Keratinocyte (primary cell): Measurements from ENCODE around the gene DSTYK. TPM values are rescaled to one million over a fixed set of nuclear protein-coding genes. Genes with fewer than 3 reads are reported as not detected.

ENCODE experiments used
- DNase-seq: peaks from one replicate; pipeline ENCODE4 v3.0.0-alpha.2; 2011; ENCODE audit warnings: low read depth, missing footprints, low spot score
- FAIRE-seq: peaks from 2 replicates; lab custom pipeline; 2011; peaks lifted over from hg19 to GRCh38; lab: Jason Lieb, UNC
- H2AFZ ChIP-seq: 2 replicates; pipeline ENCODE4 v1.6.0; 2012; ENCODE audit warnings: low read length, control low read depth, inconsistent platforms; ENCODE audit not compliant: control insufficient read depth
- H3K27ac ChIP-seq: 2 replicates; pipeline ENCODE4 v1.5.1; 2011; ENCODE audit warnings: low read length; ENCODE audit not compliant: control insufficient read depth, insufficient read depth
- H3K27me3 ChIP-seq: 3 replicates; pipeline ENCODE4 v1.6.0; 2011; ENCODE audit warnings: low read length; ENCODE audit not compliant: control insufficient read depth, insufficient read depth; ENCODE audit errors: extremely low read depth
- H3K36me3 ChIP-seq, 2 experiments: 2 replicates in 1 of 2; 3 replicates in 1 of 2; pipeline ENCODE4 v1.5.1; 2011; ENCODE audit warnings: low read length in 2 of 2, mild to moderate bottlenecking in 1 of 2; ENCODE audit not compliant: control insufficient read depth in 2 of 2, insufficient read depth in 2 of 2; ENCODE audit errors: extremely low read depth in 1 of 2
- H3K4me1 ChIP-seq: 3 replicates; pipeline ENCODE4 v1.5.1; 2011; ENCODE audit warnings: low read length; ENCODE audit not compliant: control insufficient read depth, insufficient read depth; ENCODE audit errors: extremely low read depth
- H3K4me2 ChIP-seq: 3 replicates; pipeline ENCODE4 v1.6.0; 2011; ENCODE audit warnings: low read depth, low read length; ENCODE audit not compliant: control insufficient read depth, insufficient read depth; ENCODE audit errors: extremely low read depth
- H3K4me3 ChIP-seq, 3 experiments: fragments of 200-600 bp in 1 of 3; sonication (generic) in 1 of 3; 2 replicates in 2 of 3; 3 replicates in 1 of 3; pipeline ENCODE4 v1.5.1; 2011 to 2016; ENCODE audit warnings: low read length in 3 of 3, mild to moderate bottlenecking in 3 of 3, control low read depth in 2 of 3, inconsistent platforms in 1 of 3, low read depth in 1 of 3, mixed read lengths in 1 of 3, mixed run types in 1 of 3, moderate library complexity in 1 of 3; ENCODE audit not compliant: control insufficient read depth in 2 of 3, insufficient read depth in 2 of 3; ENCODE audit errors: extremely low read depth in 1 of 3
- H3K79me2 ChIP-seq: 2 replicates; pipeline ENCODE4 v1.6.0; 2012; ENCODE audit warnings: low read length; ENCODE audit not compliant: control insufficient read depth, insufficient read depth
- H3K9ac ChIP-seq: 3 replicates; pipeline ENCODE4 v1.6.0; 2011; ENCODE audit warnings: low read length; ENCODE audit not compliant: control insufficient read depth, insufficient read depth; ENCODE audit errors: extremely low read depth
- H3K9me1 ChIP-seq: 3 replicates; pipeline ENCODE4 v1.6.0; 2011; ENCODE audit warnings: low read length; ENCODE audit not compliant: control insufficient read depth, insufficient read depth; ENCODE audit errors: extremely low read depth
- H3K9me3 ChIP-seq: 2 replicates; pipeline ENCODE4 v1.5.1; 2012; ENCODE audit warnings: low read depth, low read length; ENCODE audit not compliant: control insufficient read depth
- H4K20me1 ChIP-seq: 3 replicates; pipeline ENCODE4 v1.6.0; 2011; ENCODE audit warnings: low read length; ENCODE audit not compliant: control insufficient read depth, insufficient read depth; ENCODE audit errors: extremely low read depth
- CTCF ChIP-seq, 3 experiments: IDR thresholded peaks in 1 of 3; conservative IDR thresholded peaks in 1 of 3; optimal IDR thresholded peaks in 1 of 3; 2 replicates in 2 of 3; 3 replicates in 1 of 3; pipeline versions ENCODE3 to v1.5.1; 2011; ENCODE audit warnings: low read length in 3 of 3, mild to moderate bottlenecking in 3 of 3, moderate library complexity in 2 of 3, control low read depth in 1 of 3, inconsistent platforms in 1 of 3; ENCODE audit not compliant: insufficient read depth in 2 of 3; ENCODE audit errors: extremely low read depth in 1 of 3
- EZH2 ChIP-seq: IDR thresholded peaks from one replicate; pipeline ENCODE4 v1.6.1; 2012; ENCODE audit warnings: inconsistent platforms, mild to moderate bottlenecking, low read length, moderate library complexity
- dilution Hi-C: fragments of 300-500 bp; cut with MboI; formaldehyde crosslinking; loops from one replicate; pipeline ENCODE4 v1.7.0; 2020; ENCODE audit warnings: low sequenced_read_pairs; ENCODE audit not compliant: extremely low pct_ligation_motif_present
- polyA plus RNA-seq, 5 experiments: library from polyadenylated mRNA; depleted of rRNA in 3 of 5; stranded (reverse) in 3 of 5; stranded (forward) in 1 of 5; unstranded in 1 of 5; fragments of >200 nt; gene quantifications; 1 replicate in 1 of 5; 2 replicates in 3 of 5; 3 replicates in 1 of 5; pipeline versions ENCODE4 v1.2.1 to v1.2.3, GENCODE V29; 2011 to 2012; ENCODE audit warnings: missing spikeins in 2 of 5, low read depth in 1 of 5, low replicate concordance in 1 of 5

The DSTYK gene
- polyA plus RNA-seq, 1 donor (not counting 4 experiments of a cell fraction or from before 2014, with no cell fraction given): 7.6 TPM

- Histone ChIP-seq H3K9me3 (no peaks in the 10 kb centered on the region), H3K27ac (no peak overlapping the region), H4K20me1 (no peaks in the 10 kb centered on the region), H3K4me3 (peak overlapping the region; percentile 32 to 62 (median 49)), H3K36me3 (no peaks in the 10 kb centered on the region), H3K9ac (peak overlapping the region; percentile 24), H2AFZ (no peak overlapping the region), H3K4me1 (peaks cover 35% of the 10 kb centered on the region), H3K27me3 (no peaks in the 10 kb centered on the region), H3K9me1 (no peaks in the 10 kb centered on the region), H3K4me2 (peak overlapping the region; percentile 85), H3K79me2 (no peaks in the 10 kb centered on the region)
- dilution Hi-C loops: no loop called here
- DNase-seq (no peak), FAIRE-seq (no peak)
- TF ChIP-seq CTCF (optimal IDR thresholded peaks at IDR 0.05 in 1 of 3, IDR thresholded peaks at IDR 0.05 in 1 of 3, conservative IDR thresholded peaks at IDR 0.05 in 1 of 3; ENCODE audit: extremely low read depth in 1 of 3, insufficient read depth in 2 of 3, low read length in 3 of 3): no peak
- TF ChIP-seq EZH2: no peak
Measured at GRCh38 chr1:205228093-205228521, 16.6 kb upstream of the DSTYK start.

- no peaks in the 10 kb centered on the region for H3K36me3 ChIP-seq
- H3K79me2 ChIP-seq: no peaks in the 10 kb centered on the region
- DNase-seq (no peak), FAIRE-seq (no peak)
- no peak for TF ChIP-seq EZH2
- no peak for TF ChIP-seq CTCF (optimal IDR thresholded peaks at IDR 0.05 in 1 of 3, IDR thresholded peaks at IDR 0.05 in 1 of 3, conservative IDR thresholded peaks at IDR 0.05 in 1 of 3; ENCODE audit: extremely low read depth in 1 of 3, insufficient read depth in 2 of 3, low read length in 3 of 3)
- peaks cover 35% of the 10 kb centered on the region for H3K4me1 ChIP-seq
- H3K4me3 ChIP-seq: peak within 1 kb of the TSS; percentile 51 to 78 (median 75)
- no peaks in the 10 kb centered on the region for H4K20me1 ChIP-seq
- dilution Hi-C loops: no loop called here
- peak within 1 kb of the TSS; percentile 76 for H3K27ac ChIP-seq
- no peaks in the 10 kb centered on the region for H3K9me1 ChIP-seq
- H3K27me3 ChIP-seq: no peaks in the 10 kb centered on the region
- peak within 1 kb of the TSS; percentile 96 for H3K4me2 ChIP-seq
- no peaks in the 10 kb centered on the region for H3K9me3 ChIP-seq
- H3K9ac ChIP-seq: peak within 1 kb of the TSS; percentile 64
- H2AFZ ChIP-seq: peak within 1 kb of the TSS; percentile 80
Measured at GRCh38 chr1:205227584-205228013, 16.1 kb upstream of the DSTYK start, which contains the start of gene TMCC2. Gene TMCC2 (plus strand): TSS chr1:205227946. CDS start chr1:205228565, 619 bp downstream.
